Panc1 (cell line): Measurements from ENCODE around the gene ZNF446. TPM values are rescaled to one million over a fixed set of nuclear protein-coding genes. Genes with fewer than 3 reads are reported as not detected.

ENCODE experiments used
- ATAC-seq: fragments of 200-7000 bp; cut with Tn5 transposase; 2 replicates; pipeline ENCODE4 v1.9.1; 2020; ENCODE audit warnings: mild to moderate bottlenecking, moderate library complexity
- BruUV-seq: library from RNA; stranded (reverse); fragments of 400-500 nt; replicated peaks from 2 replicates; lab custom pipeline; 2021; lab: Mats Ljungman, UMichigan
- CTCF ChIA-PET: fragments of 300-600 bp; sonication (Branson Sonifier 250); formaldehyde crosslinking; loops from one replicate; lab custom pipeline; 2022; ENCODE audit warnings: antibody characterized with exemption; lab: Charles Lee
- POLR2A ChIA-PET: fragments of 300-600 bp; sonication (Branson Sonifier 250); formaldehyde crosslinking; loops from one replicate; lab custom pipeline; 2022; ENCODE audit warnings: antibody characterized with exemption; lab: Charles Lee
- DNase-seq: peaks from one replicate; pipeline ENCODE4 v3.0.0-alpha.2; 2010; ENCODE audit warnings: low read depth, low spot score
- H3K27ac ChIP-seq: 2 replicates; pipeline ENCODE4 v1.5.1; 2011; ENCODE audit warnings: mild to moderate bottlenecking, low read length, inconsistent platforms
- H3K27me3 ChIP-seq: fragments of 200-500 bp; sonication (Bioruptor generic); 2 replicates; pipeline ENCODE4 v1.6.0; 2014; ENCODE audit warnings: low read length, inconsistent platforms; ENCODE audit not compliant: control insufficient read depth, insufficient read depth
- H3K36me3 ChIP-seq: fragments of 200-500 bp; sonication (Bioruptor generic); 2 replicates; pipeline ENCODE4 v1.5.1; 2014; ENCODE audit warnings: inconsistent platforms, mild to moderate bottlenecking, low read length, moderate library complexity; ENCODE audit not compliant: control insufficient read depth, insufficient read depth
- H3K4me1 ChIP-seq: 2 replicates; pipeline ENCODE4 v1.5.1; 2011; ENCODE audit warnings: inconsistent platforms, mild to moderate bottlenecking, low read length, moderate library complexity; ENCODE audit not compliant: control insufficient read depth, insufficient read depth
- H3K4me3 ChIP-seq, 2 experiments: 2 replicates each; pipeline ENCODE4 v1.5.1; 2011 to 2012; ENCODE audit warnings: low read depth in 2 of 2, low read length in 2 of 2, mild to moderate bottlenecking in 2 of 2, inconsistent platforms in 1 of 2, moderate library complexity in 1 of 2
- H3K9me3 ChIP-seq: fragments of 200-500 bp; sonication (Bioruptor generic); 2 replicates; pipeline ENCODE4 v1.5.1; 2014; ENCODE audit warnings: low read depth, mild to moderate bottlenecking, inconsistent platforms, low read length, moderate library complexity; ENCODE audit not compliant: control insufficient read depth, insufficient read depth
- CTCF ChIP-seq: fragments of 450-650 bp; IDR thresholded peaks from 2 replicates; pipeline ENCODE4 v1.5.1; 2017; ENCODE audit warnings: mild to moderate bottlenecking
- POLR2AphosphoS5 ChIP-seq: IDR thresholded peaks from 2 replicates; pipeline ENCODE4 v1.6.1; 2012; ENCODE audit warnings: mild to moderate bottlenecking, low read depth, low read length, moderate library complexity
- REST ChIP-seq, 2 experiments: IDR thresholded peaks; 2 replicates each; pipeline ENCODE4 v1.6.1; 2011 to 2012; ENCODE audit warnings: low read depth in 2 of 2, control low read depth in 1 of 2, low read length in 1 of 2, mild to moderate bottlenecking in 1 of 2, moderate library complexity in 1 of 2; ENCODE audit not compliant: insufficient read depth in 1 of 2
- SIN3A ChIP-seq: IDR thresholded peaks from 2 replicates; pipeline ENCODE4 v1.6.1; 2012; ENCODE audit warnings: low read depth, mild to moderate bottlenecking, low read length, moderate library complexity, borderline replicate concordance; ENCODE audit not compliant: insufficient read depth
- TCF7L2 ChIP-seq: IDR thresholded peaks from 2 replicates; pipeline ENCODE4 v1.6.1; 2011; ENCODE audit warnings: mild to moderate bottlenecking, low read depth, low read length, inconsistent platforms
- in situ Hi-C: cut with HindIII; loops from 2 replicates; pipeline ENCODE4 v1.10.0; 2016; ENCODE audit warnings: low sequenced_read_pairs, low pct_unique_long_range_greater_than_20kb
- intact Hi-C: fragments of 100-400 bp; cut with micrococcal nuclease; formaldehyde crosslinking; loops from one replicate; pipeline ENCODE4 v1.10.0; 2022; ENCODE audit not compliant: unreplicated experiment
- total RNA-seq: library from RNA; stranded (reverse); gene quantifications from one replicate; pipeline ENCODE4 v1.2.1, GENCODE V29; 2021; ENCODE audit not compliant: unreplicated experiment

Gene ZNF446
- total RNA-seq, 1 experiment from 2014 or later, result 20.7 TPM

GRCh38 chr19:58509731-58510083, 33.6 kb downstream of the ZNF446 start:
- intact Hi-C loops (no loop called here), in situ Hi-C loops (no loop called here)
- TF ChIP-seq POLR2AphosphoS5, result no peak
- TF ChIP-seq SIN3A, result no peak
- H3K27me3 ChIP-seq, result no peaks in the 10 kb centered on the region
- no peak overlapping the region for H3K4me3 ChIP-seq
- DNase-seq (no peak), ATAC-seq (no peak)
- peaks cover 9% of the 10 kb centered on the region for H3K4me1 ChIP-seq
- H3K27ac ChIP-seq, result no peak overlapping the region
- H3K9me3 ChIP-seq, result no peaks in the 10 kb centered on the region
- BruUV-seq, result no TSS peak
- peaks cover 2% of the 10 kb centered on the region; the same call in 1 of the 2 replicates for H3K36me3 ChIP-seq
- POLR2A ChIA-PET, result no interaction called here
- CTCF ChIA-PET, result interaction anchor here (0.7 kb wide), 1 partner anchor 45 kb away, joined by 4 read pairs; the partner anchor contains the start of gene CHMP2A

DNA sequence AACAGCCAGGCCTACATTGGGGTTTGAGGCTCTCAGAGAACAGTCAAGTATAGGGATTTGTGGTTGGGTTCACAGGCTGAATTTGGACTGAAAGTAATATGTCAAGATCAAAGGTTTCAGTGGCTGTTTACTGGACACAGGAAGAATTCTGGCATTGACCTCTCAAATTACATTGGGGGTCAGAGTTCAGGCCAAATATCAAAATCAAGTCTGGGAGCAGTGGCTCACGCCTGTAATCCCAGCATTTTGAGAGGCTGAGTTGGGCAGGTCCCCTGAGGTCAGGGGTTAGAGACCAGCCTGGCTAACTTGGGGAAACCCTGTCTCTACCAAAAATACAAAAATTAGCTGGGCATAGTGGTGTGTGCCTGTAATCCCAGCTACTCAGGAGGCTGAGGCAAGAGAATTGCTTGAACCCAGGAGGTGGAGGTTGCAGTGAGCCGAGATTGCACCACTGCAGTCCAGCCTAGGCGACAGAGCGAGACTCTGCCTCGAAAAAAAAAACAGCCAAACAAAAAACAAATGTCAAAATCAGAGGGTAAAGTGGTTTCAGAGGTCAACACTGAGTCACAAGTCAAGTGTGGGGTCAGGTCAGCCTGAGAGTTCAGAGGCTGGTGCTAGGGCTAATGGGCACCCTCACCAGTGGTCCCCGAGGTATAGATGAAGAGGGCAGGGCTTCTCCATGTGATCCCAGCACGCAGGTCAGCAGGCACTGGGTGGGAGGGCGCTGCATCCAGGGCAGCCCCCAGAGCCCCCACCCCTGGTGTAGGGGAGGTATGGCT, 34.1 kb downstream of the ZNF446 start:
- CTCF ChIA-PET, result interaction anchor here (0.7 kb wide), 1 partner anchor 45 kb away, joined by 4 read pairs; the partner anchor contains the start of gene CHMP2A
- BruUV-seq, result no TSS peak

DNA sequence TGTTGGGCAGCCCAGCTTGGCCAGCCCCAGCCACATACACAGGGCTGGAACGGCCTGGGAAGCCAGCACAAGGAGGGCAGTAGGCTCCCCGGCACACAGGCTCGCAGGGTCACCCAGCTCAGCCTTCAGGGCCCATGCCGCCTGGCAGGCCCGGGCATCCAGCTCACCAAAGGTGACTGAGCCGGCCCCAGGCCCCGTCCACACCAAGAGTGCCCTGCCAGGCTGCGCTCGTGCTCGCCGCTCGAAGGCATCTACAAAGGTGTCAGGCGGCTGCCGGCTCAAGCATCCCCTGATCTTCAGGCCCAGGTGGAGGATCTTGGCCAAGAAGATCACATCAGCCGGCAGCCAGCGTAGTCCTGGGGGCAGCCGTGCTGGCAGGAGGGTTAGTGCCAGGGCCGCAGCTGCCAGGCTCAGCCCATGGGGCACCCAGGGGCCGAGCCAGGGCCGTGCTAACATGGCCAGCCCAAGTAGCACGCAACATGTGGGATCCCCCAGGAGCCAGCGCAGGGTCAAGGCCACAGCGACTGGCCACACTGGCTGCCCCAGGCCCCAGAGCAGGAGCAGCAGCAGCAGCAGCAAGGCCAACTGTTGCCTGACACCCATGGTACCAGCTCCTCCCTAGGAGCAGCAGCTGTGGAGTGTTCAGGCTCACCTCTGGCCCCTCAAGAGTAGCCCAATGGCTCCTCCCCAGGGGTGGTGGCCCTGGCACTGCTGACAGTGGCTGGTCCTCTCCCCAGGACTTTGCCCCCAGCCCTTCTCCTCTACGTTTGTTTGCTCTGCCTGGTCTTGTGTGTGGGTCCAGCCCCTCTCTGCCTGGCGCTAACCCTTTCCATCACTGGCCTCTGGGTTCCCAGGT, 35.4 kb downstream of the ZNF446 start, which contains the start of gene SLC27A5:
Gene SLC27A5 (minus strand): TSS at position 640 of the 856 bp plus-strand sequence. CDS start 37 bp downstream, at position 603.
- peaks cover 18% of the 10 kb centered on the region for H3K4me1 ChIP-seq
- H3K27me3 ChIP-seq, result no peaks in the 10 kb centered on the region
- no peak within 1 kb of the TSS for H3K27ac ChIP-seq
- ChIA-PET POLR2A (no interaction called here), CTCF (no interaction called here)
- no peak for ATAC-seq
- no peak for DNase-seq
- TF ChIP-seq REST (IDR thresholded peaks at IDR 0.05; ENCODE audit: insufficient read depth in 1 of 2, low read depth in 2 of 2, low read length in 1 of 2), result no peak
- TF ChIP-seq SIN3A, result no peak
- 0 out of 2 replicates have a peak, but pooled peaks have one; percentile 18 for TF ChIP-seq POLR2AphosphoS5
- BruUV-seq, result no TSS peak
- intact Hi-C loops, result no loop called here
- no peak within 1 kb of the TSS for H3K4me3 ChIP-seq
- peaks cover 3% of the 10 kb centered on the region; the same call in 1 of the 2 replicates for H3K36me3 ChIP-seq
- in situ Hi-C loops, result no loop called here
- no peaks in the 10 kb centered on the region for H3K9me3 ChIP-seq

More for the DNA sequence above, 34.1 kb downstream of the ZNF446 start:
- H3K4me3 ChIP-seq, result no peak overlapping the region
- in situ Hi-C loops, result no loop called here
- POLR2A ChIA-PET, result no interaction called here
- intact Hi-C loops, result no loop called here
- H3K27ac ChIP-seq, result no peak overlapping the region
- TF ChIP-seq TCF7L2, result no peak
- no peak for TF ChIP-seq POLR2AphosphoS5
- no peak for TF ChIP-seq CTCF
- TF ChIP-seq SIN3A, result no peak
- H3K36me3 ChIP-seq, result peaks cover 3% of the 10 kb centered on the region; the same call in 1 of the 2 replicates
- H3K27me3 ChIP-seq, result no peaks in the 10 kb centered on the region
- ATAC-seq, result no peak
- H3K4me1 ChIP-seq, result peaks cover 10% of the 10 kb centered on the region
- no peak for DNase-seq
- H3K9me3 ChIP-seq, result no peaks in the 10 kb centered on the region
